CD4-positive, alpha-beta T cell (primary cell): ENCODE data around the gene MRPS16. TPM values are rescaled to one million over a fixed set of nuclear protein-coding genes. Genes with fewer than 3 reads are reported as not detected.

Source experiments
- ATAC-seq: fragments of 200-7000 bp; cut with Tn5 transposase; one replicate; pipeline ENCODE4 v1.10.0; 2022; ENCODE audit warnings: mild to moderate bottlenecking; ENCODE audit not compliant: poor library complexity
- CTCF ChIA-PET: fragments of 350-600 bp; sonication (Branson Sonifier 250); formaldehyde crosslinking; loops from one replicate; lab custom pipeline; 2021; ENCODE audit warnings: antibody characterized with exemption, inconsistent platforms; lab: Charles Lee
- POLR2A ChIA-PET: fragments of 350-600 bp; sonication (Branson Sonifier 250); formaldehyde crosslinking; loops from one replicate; lab custom pipeline; 2021; ENCODE audit warnings: antibody characterized with exemption, inconsistent platforms; lab: Charles Lee
- DNase-seq, 14 experiments: peaks; one replicate each; pipeline ENCODE4 v3.0.0-alpha.2; 2013 to 2020; ENCODE audit warnings: mixed read lengths in 2 of 14
- H3K27ac ChIP-seq, 2 donors: one replicate each; pipeline versions ENCODE4 v1.5.1 to v1.7.0; 2013; ENCODE audit warnings: low read length in 2 of 2, low read depth in 1 of 2, mild to moderate bottlenecking in 1 of 2
- H3K27me3 ChIP-seq, 2 experiments: 1 replicate in 1 of 2; 2 replicates in 1 of 2; pipeline versions ENCODE4 v1.6.1 to v1.7.0; 2013; ENCODE audit warnings: low read length in 2 of 2, control low read depth in 1 of 2, mild to moderate bottlenecking in 1 of 2, moderate library complexity in 1 of 2; ENCODE audit not compliant: insufficient read depth in 2 of 2, control insufficient read depth in 1 of 2
- H3K36me3 ChIP-seq: one replicate; pipeline ENCODE4 v1.6.1; 2013; ENCODE audit warnings: low read length, control low read depth; ENCODE audit not compliant: insufficient read depth
- H3K4me1 ChIP-seq: one replicate; pipeline ENCODE4 v1.6.1; 2013; ENCODE audit warnings: low read length, control low read depth; ENCODE audit not compliant: insufficient read depth
- H3K4me3 ChIP-seq: one replicate; pipeline ENCODE4 v1.5.1; 2013; ENCODE audit warnings: mild to moderate bottlenecking, low read length, moderate library complexity
- H3K9me3 ChIP-seq, 2 experiments: 1 replicate in 1 of 2; 2 replicates in 1 of 2; pipeline versions ENCODE4 v1.6.1 to v1.7.0; 2013; ENCODE audit warnings: low read length in 2 of 2, mild to moderate bottlenecking in 2 of 2, control low read depth in 1 of 2, moderate library complexity in 1 of 2; ENCODE audit not compliant: control insufficient read depth in 1 of 2, insufficient read depth in 1 of 2
- H3K27ac Mint-ChIP-seq: one replicate; pipeline ENCODE4 v1.8.0; 2020; ENCODE audit warnings: mixed read lengths
- H3K27me3 Mint-ChIP-seq: one replicate; pipeline ENCODE4 v1.8.0; 2021; ENCODE audit warnings: mixed read lengths
- H3K36me3 Mint-ChIP-seq: one replicate; pipeline ENCODE4 v1.8.0; 2021; ENCODE audit warnings: low read depth, mixed read lengths
- H3K4me1 Mint-ChIP-seq: one replicate; pipeline ENCODE4 v1.8.0; 2021; ENCODE audit warnings: low read depth, mixed read lengths
- H3K4me3 Mint-ChIP-seq: one replicate; pipeline ENCODE4 v1.8.0; 2020; ENCODE audit warnings: mild to moderate bottlenecking, mixed read lengths
- H3K9me3 Mint-ChIP-seq: one replicate; pipeline ENCODE4 v1.8.0; 2020; ENCODE audit warnings: mixed read lengths
- CTCF ChIP-seq: fragments of 200-600 bp; IDR thresholded peaks from one replicate; pipeline ENCODE4 v1.8.0; 2022; ENCODE audit warnings: antibody characterized with exemption, mild to moderate bottlenecking
- intact Hi-C, 2 experiments: fragments of 100-400 bp; cut with DNase I in 1 of 2; cut with micrococcal nuclease in 1 of 2; formaldehyde crosslinking; loops; one replicate each; pipeline versions ENCODE4 v1.15.1 to v1.9.0; 2023 to 2025; cut with DNase I, micrococcal nuclease
- total RNA-seq, 174 experiments: library from RNA in 2 of 174; stranded (reverse) in 2 of 174; gene quantifications; one replicate each; pipeline ENCODE4 v1.2.3 and lab custom pipeline; 2021 to 2026

The MRPS16 gene
- total RNA-seq, 2 experiments from 2014 or later, result 28.3 to 31.9 TPM

GRCh38 chr10:73229567-73229966 is 22.9 kb downstream of the MRPS16 start:
- no peak for TF ChIP-seq CTCF
- ChIA-PET POLR2A (no interaction called here), CTCF (no interaction called here)
- Histone ChIP-seq H3K4me1 (no peaks in the 10 kb centered on the region), H3K9me3 (no peaks in the 10 kb centered on the region), H3K36me3 (peaks cover 26% of the 10 kb centered on the region), H3K27me3 (no peaks in the 10 kb centered on the region), H3K27ac (no peak overlapping the region), H3K4me3 (no peak overlapping the region)
- peaks cover 40% of the 10 kb centered on the region for H3K36me3 Mint-ChIP-seq
- no peak overlapping the region for H3K27ac Mint-ChIP-seq
- intact Hi-C loops, result no loop called here
- ATAC-seq (no peak), DNase-seq (no peak)
- no peak overlapping the region for H3K4me3 Mint-ChIP-seq
- H3K4me1 Mint-ChIP-seq, result no peaks in the 10 kb centered on the region
- H3K27me3 Mint-ChIP-seq, result no peaks in the 10 kb centered on the region
- no peaks in the 10 kb centered on the region for H3K9me3 Mint-ChIP-seq

GRCh38 chr10:73228247-73228646 is 24.2 kb downstream of the MRPS16 start:
- Histone ChIP-seq H3K4me1 (no peaks in the 10 kb centered on the region), H3K27me3 (no peaks in the 10 kb centered on the region), H3K4me3 (no peak overlapping the region), H3K9me3 (no peaks in the 10 kb centered on the region), H3K36me3 (peaks cover 17% of the 10 kb centered on the region), H3K27ac (no peak overlapping the region)
- Mint-ChIP-seq H3K4me3 (no peak overlapping the region), H3K4me1 (no peaks in the 10 kb centered on the region), H3K9me3 (no peaks in the 10 kb centered on the region), H3K36me3 (peaks cover 30% of the 10 kb centered on the region), H3K27ac (no peak overlapping the region), H3K27me3 (no peaks in the 10 kb centered on the region)
- intact Hi-C loops, result no loop called here
- POLR2A ChIA-PET, result no interaction called here
- no peak for DNase-seq
- CTCF ChIA-PET, result no interaction called here
- TF ChIP-seq CTCF, result no peak
- no peak for ATAC-seq

GRCh38 chr10:73226663-73227062 is 25.8 kb downstream of the MRPS16 start:
- ChIA-PET CTCF (interaction anchor here (0.5 kb wide), 2 partner anchors 20 to 631 kb away, joined by 3 read pairs; partner anchors contain the start of gene DNAJC9), POLR2A (no interaction called here)
- Mint-ChIP-seq H3K27me3 (no peaks in the 10 kb centered on the region), H3K36me3 (peaks cover 31% of the 10 kb centered on the region), H3K27ac (no peak overlapping the region), H3K4me1 (no peaks in the 10 kb centered on the region), H3K4me3 (no peak overlapping the region), H3K9me3 (no peaks in the 10 kb centered on the region)
- H3K4me3 ChIP-seq, result no peak overlapping the region
- TF ChIP-seq CTCF, result no peak
- peaks cover 10% of the 10 kb centered on the region for H3K36me3 ChIP-seq
- no peaks in the 10 kb centered on the region for H3K9me3 ChIP-seq
- ATAC-seq (no peak), DNase-seq (no peak)
- H3K4me1 ChIP-seq, result no peaks in the 10 kb centered on the region
- intact Hi-C loops, result no loop called here
- no peak overlapping the region for H3K27ac ChIP-seq
- no peaks in the 10 kb centered on the region for H3K27me3 ChIP-seq
